MM.1S (cell line): ENCODE data around the gene SYCP3.

Experiments
- EZH2 ChIP-seq: fragments of 300-600 bp; sonication (generic); optimal IDR thresholded peaks from 2 replicates; pipeline ENCODE3; 2017; ENCODE audit warnings: low read depth, mild to moderate bottlenecking, antibody characterized with exemption, low read length, mixed read lengths
- TF ChIP-seq, protein P1 (sequence below): fragments of 300-600 bp; sonication (generic); IDR thresholded peaks from 2 replicates; pipeline ENCODE4 v1.5.1; 2016; ENCODE audit warnings: antibody characterized with exemption, low read length, mixed read lengths

DNA sequence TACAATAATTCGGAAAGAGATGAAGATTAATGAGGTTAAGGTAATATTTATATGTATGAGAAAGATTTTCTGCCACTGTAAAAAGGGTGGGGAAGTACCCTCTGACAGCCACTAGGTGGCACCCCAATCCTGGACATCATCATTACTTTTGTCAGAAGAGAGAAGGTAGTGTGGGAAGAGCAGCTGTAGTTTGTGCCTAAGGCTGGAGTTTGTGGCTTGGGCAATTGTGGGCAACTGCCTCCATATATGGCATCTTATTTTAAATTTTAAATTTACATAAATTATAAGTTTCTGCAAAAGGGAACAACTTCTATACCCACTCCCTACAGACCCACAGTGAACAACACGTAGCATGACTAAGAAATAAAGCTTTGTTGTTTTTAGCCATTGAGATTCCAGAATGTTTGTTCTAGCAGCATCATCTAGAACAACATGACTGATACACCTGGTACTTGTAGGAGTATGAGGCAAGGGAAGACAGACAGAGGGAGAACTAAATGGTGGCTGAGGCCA, 34.4 kb upstream of the SYCP3 start:
- no peak for TF ChIP-seq EZH2
- TF ChIP-seq, protein P1, sequence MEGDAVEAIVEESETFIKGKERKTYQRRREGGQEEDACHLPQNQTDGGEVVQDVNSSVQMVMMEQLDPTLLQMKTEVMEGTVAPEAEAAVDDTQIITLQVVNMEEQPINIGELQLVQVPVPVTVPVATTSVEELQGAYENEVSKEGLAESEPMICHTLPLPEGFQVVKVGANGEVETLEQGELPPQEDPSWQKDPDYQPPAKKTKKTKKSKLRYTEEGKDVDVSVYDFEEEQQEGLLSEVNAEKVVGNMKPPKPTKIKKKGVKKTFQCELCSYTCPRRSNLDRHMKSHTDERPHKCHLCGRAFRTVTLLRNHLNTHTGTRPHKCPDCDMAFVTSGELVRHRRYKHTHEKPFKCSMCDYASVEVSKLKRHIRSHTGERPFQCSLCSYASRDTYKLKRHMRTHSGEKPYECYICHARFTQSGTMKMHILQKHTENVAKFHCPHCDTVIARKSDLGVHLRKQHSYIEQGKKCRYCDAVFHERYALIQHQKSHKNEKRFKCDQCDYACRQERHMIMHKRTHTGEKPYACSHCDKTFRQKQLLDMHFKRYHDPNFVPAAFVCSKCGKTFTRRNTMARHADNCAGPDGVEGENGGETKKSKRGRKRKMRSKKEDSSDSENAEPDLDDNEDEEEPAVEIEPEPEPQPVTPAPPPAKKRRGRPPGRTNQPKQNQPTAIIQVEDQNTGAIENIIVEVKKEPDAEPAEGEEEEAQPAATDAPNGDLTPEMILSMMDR = peak; percentile 87
